Measurements from ENCODE around the gene SLC13A4.

SLC13A4 gene

GRCh38 chr7:135721198-135721820 is 6.7 kb downstream of the SLC13A4 start:
- ChIA-PET CTCF (no interaction called here), POLR2A (ENCODE audit: low non-redundant PET) (no interaction called here)
- TF ChIP-seq CTCF (conservative IDR thresholded peaks at IDR 0.05; ENCODE audit: low read depth), result no peak
- no peak overlapping the region for H3K27ac ChIP-seq
- no peak for DNase-seq (ENCODE audit: low spot score)

GRCh38 chr7:135719688-135720087 is 8.3 kb downstream of the SLC13A4 start:
- CTCF ChIA-PET, result no interaction called here
- TF ChIP-seq CTCF (conservative IDR thresholded peaks at IDR 0.05; ENCODE audit: low read depth), result no peak
- POLR2A ChIA-PET (ENCODE audit: low non-redundant PET), result no interaction called here

GRCh38 chr7:135718794-135719437 is 9.1 kb downstream of the SLC13A4 start:
- no peak for TF ChIP-seq CTCF (conservative IDR thresholded peaks at IDR 0.05; ENCODE audit: low read depth)
- DNase-seq (ENCODE audit: low spot score), result no peak
- no peak overlapping the region for H3K27ac ChIP-seq
- ChIA-PET CTCF (no interaction called here), POLR2A (ENCODE audit: low non-redundant PET) (no interaction called here)

More at GRCh38 chr7:135719688-135720087, 8.3 kb downstream of the SLC13A4 start:
- H3K27ac ChIP-seq, result no peak overlapping the region
- no peak for DNase-seq (ENCODE audit: low spot score)

GRCh38 chr7:135718219-135718618 is 9.8 kb downstream of the SLC13A4 start:
- no peak for TF ChIP-seq CTCF (conservative IDR thresholded peaks at IDR 0.05; ENCODE audit: low read depth)
- no peak for DNase-seq (ENCODE audit: low spot score)
- no peak overlapping the region for H3K27ac ChIP-seq
- CTCF ChIA-PET, result interaction anchor here (0.7 kb wide), 1 partner anchor 10 kb away, joined by 3 read pairs; no protein-coding TSS in a partner anchor
- POLR2A ChIA-PET (ENCODE audit: low non-redundant PET), result no interaction called here

GRCh38 chr7:135717693-135718092 is 10.3 kb downstream of the SLC13A4 start:
- TF ChIP-seq CTCF (conservative IDR thresholded peaks at IDR 0.05; ENCODE audit: low read depth), result no peak
- H3K27ac ChIP-seq, result no peak overlapping the region
- ChIA-PET POLR2A (ENCODE audit: low non-redundant PET) (no interaction called here), CTCF (interaction anchor here (0.7 kb wide), 1 partner anchor 11 kb away, joined by 3 read pairs; no protein-coding TSS in a partner anchor)
- DNase-seq (ENCODE audit: low spot score), result no peak

GRCh38 chr7:135716677-135717238 is 11.2 kb downstream of the SLC13A4 start:
- TF ChIP-seq CTCF (conservative IDR thresholded peaks at IDR 0.05; ENCODE audit: low read depth), result no peak
- ChIA-PET POLR2A (ENCODE audit: low non-redundant PET) (no interaction called here), CTCF (interaction anchor here (0.9 kb wide), 1 partner anchor 43 kb away, joined by 5 read pairs; no protein-coding TSS in a partner anchor)
- peak overlapping the region; percentile 73 for H3K27ac ChIP-seq
- DNase-seq (ENCODE audit: low spot score), result no peak

All from RWPE1 (cell line).